Calu3 (cell line): ENCODE measurements around the gene CDAN1. TPM values are rescaled to one million over a fixed set of nuclear protein-coding genes. Genes with fewer than 3 reads are reported as not detected.
A peak's percentile ranks its signal among the peaks of the same experiment; 100 is the strongest.

Experiments used
- BruUV-seq: library from RNA; stranded (reverse); fragments of 400-500 nt; replicated peaks from 2 replicates; lab custom pipeline; 2021; lab: Mats Ljungman, UMichigan
- CTCF ChIA-PET: fragments of 300-600 bp; sonication (Branson Sonifier 250); formaldehyde crosslinking; loops from one replicate; lab custom pipeline; 2022; ENCODE audit warnings: antibody characterized with exemption; lab: Charles Lee
- DNase-seq: peaks from one replicate; pipeline ENCODE4 v3.0.0; 2022
- H3K27ac Mint-ChIP-seq: one replicate; pipeline ENCODE4 v1.8.0; 2022; ENCODE audit warnings: mixed read lengths; ENCODE audit not compliant: unreplicated experiment
- H3K27me3 Mint-ChIP-seq: one replicate; pipeline ENCODE4 v1.8.0; 2022; ENCODE audit warnings: mixed read lengths; ENCODE audit not compliant: unreplicated experiment
- H3K36me3 Mint-ChIP-seq: one replicate; pipeline ENCODE4 v1.8.0; 2022; ENCODE audit warnings: mild to moderate bottlenecking, moderate library complexity, mixed read lengths; ENCODE audit not compliant: insufficient read depth, unreplicated experiment
- H3K4me1 Mint-ChIP-seq: one replicate; pipeline ENCODE4 v1.8.0; 2022; ENCODE audit warnings: mild to moderate bottlenecking, low read depth, mixed read lengths; ENCODE audit not compliant: unreplicated experiment
- H3K4me3 Mint-ChIP-seq: one replicate; pipeline ENCODE4 v1.8.0; 2022; ENCODE audit warnings: mild to moderate bottlenecking, low read depth, moderate library complexity, mixed read lengths; ENCODE audit not compliant: unreplicated experiment
- H3K9me3 Mint-ChIP-seq: one replicate; pipeline ENCODE4 v1.8.0; 2022; ENCODE audit warnings: low read depth, mixed read lengths; ENCODE audit not compliant: unreplicated experiment
- CTCF ChIP-seq: fragments of 200-600 bp; IDR thresholded peaks from one replicate; pipeline ENCODE4 v1.8.0; 2022; ENCODE audit warnings: antibody characterized with exemption; ENCODE audit not compliant: unreplicated experiment
- intact Hi-C: fragments of 100-400 bp; cut with micrococcal nuclease; formaldehyde crosslinking; loops from one replicate; pipeline ENCODE4 v1.10.0; 2022; ENCODE audit not compliant: unreplicated experiment
- total RNA-seq: library from RNA; stranded (reverse); gene quantifications from 2 replicates; pipeline ENCODE4 v1.2.3, GENCODE V29; 2022

CDAN1 gene
- total RNA-seq, 1 experiment from 2014 or later: 11.3 TPM

GRCh38 chr15:42742149-42742548 lies 5.2 kb upstream of the CDAN1 start:
- intact Hi-C loops: no loop called here
- no peak for DNase-seq
- Mint-ChIP-seq H3K4me3 (no peak overlapping the region), H3K27ac (no peak overlapping the region), H3K4me1 (no peaks in the 10 kb centered on the region), H3K9me3 (no peaks in the 10 kb centered on the region), H3K27me3 (no peaks in the 10 kb centered on the region), H3K36me3 (no peaks in the 10 kb centered on the region)
- no peak for TF ChIP-seq CTCF
- CTCF ChIA-PET: no interaction called here
- BruUV-seq: no TSS peak

DNA sequence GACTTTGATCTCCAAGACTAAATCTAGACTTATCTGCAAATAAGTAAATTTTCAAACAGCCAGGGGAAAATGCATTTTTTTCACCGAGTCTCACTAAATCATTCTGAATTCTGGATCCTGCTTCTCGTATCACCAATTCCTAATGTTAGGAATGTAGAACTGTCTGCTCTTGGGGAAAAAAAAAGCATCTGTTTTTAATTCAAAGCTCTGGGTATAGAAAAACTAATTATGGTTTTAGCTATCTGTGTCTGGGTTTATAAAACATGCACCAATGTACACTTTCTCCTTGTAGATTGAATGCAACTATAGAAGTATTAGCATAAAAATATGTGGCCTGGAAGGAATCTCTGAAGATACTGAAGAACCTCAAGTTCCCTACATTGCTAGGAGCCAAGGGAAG lies 4.8 kb upstream of the CDAN1 start:
- TF ChIP-seq CTCF: no peak
- no peaks in the 10 kb centered on the region for H3K27me3 Mint-ChIP-seq
- DNase-seq: no peak
- intact Hi-C loops: no loop called here
- no peak overlapping the region for H3K4me3 Mint-ChIP-seq
- BruUV-seq: no TSS peak
- CTCF ChIA-PET: no interaction called here
- no peaks in the 10 kb centered on the region for H3K9me3 Mint-ChIP-seq
- no peak overlapping the region for H3K27ac Mint-ChIP-seq
- H3K36me3 Mint-ChIP-seq: no peaks in the 10 kb centered on the region
- no peaks in the 10 kb centered on the region for H3K4me1 Mint-ChIP-seq

DNA sequence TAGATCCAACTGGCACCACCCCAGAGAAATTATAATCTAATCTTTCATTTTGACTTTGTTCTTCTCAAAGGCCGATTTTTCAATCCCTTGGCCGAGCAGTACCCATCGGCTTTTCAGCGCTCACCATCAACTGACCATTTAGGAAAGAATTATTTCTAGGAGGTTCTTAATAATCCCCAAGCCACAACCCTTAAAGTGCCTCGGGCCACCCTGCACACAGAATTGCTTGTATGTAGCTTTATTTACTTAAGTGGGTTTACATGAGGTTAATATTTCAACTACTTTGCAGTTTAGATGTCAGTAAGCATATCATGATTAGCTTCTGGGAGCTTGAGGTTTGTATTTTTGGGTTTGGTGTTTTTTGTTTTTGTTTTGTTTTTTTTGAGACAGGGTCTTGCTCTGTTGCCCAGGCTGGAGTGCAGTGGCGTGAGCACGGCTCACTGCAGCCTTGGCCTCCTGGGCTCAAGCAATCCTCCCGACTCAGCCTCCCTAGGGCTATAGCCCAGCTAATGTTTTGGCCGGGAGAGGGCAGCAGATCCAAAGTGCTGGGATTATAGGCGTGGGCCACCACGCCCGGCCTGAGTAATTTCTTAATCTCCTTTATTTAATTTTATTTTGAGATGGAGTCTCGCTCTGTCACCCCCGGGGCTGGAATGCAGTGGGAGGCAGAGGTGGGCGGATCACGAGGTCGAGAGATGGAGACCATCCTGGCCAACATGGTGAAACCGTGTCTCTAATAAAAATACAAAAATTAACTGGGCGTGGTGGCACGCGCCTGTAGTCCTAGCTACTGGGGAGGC lies 801 bp upstream of the CDAN1 start:
- Mint-ChIP-seq H3K4me3 (peak overlapping the region; percentile 62), H3K36me3 (peaks cover 4% of the 10 kb centered on the region), H3K27me3 (no peaks in the 10 kb centered on the region), H3K9me3 (no peaks in the 10 kb centered on the region), H3K27ac (no peak overlapping the region), H3K4me1 (no peaks in the 10 kb centered on the region)
- DNase-seq: peak; percentile 61
- no TSS peak for BruUV-seq
- TF ChIP-seq CTCF: peak; percentile 41
- intact Hi-C loops: loop anchor here (2.0 kb wide), 1 partner anchor 189 kb away; no protein-coding TSS in a partner anchor
- CTCF ChIA-PET: interaction anchor here (0.6 to 2.3 kb wide), 4 partner anchors 188 to 465 kb away, joined by 3 to 12 read pairs (median 3); no protein-coding TSS in a partner anchor

DNA sequence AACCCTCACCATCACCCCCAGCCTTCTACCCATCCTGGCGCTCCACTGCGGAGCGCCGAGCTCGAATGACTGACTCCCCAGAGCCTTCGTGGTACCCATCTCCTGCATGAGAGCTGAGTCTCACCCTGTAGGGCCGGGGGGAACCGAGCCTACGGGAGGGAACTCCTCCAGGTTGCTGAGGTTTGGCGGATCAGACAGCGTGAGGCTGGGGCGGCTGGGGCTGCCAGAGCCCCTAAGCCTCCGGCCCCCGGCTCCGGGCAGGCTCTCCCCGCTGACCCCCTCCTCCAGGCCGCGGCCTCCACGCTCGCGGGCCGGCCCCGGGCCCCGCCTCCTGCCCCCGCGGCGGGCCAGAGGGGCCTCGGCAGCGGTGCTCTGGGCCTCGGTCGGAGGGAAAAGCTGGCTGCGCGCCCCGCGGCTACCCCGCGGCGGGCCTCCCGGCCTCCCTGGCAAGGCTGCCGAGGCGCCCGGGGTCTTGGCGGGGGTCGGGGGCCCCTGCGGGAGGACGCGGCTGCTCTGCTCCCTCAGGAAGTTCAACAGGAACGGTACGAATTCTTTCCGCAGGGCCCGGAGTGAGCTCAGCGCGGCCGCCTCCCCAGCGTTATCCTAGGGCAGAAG lies 643 bp downstream of the CDAN1 start:
- BruUV-seq: no TSS peak
- intact Hi-C loops: loop anchor here (2.0 kb wide), 1 partner anchor 191 kb away; no protein-coding TSS in a partner anchor
- peaks cover 11% of the 10 kb centered on the region for H3K36me3 Mint-ChIP-seq
- no peak for TF ChIP-seq CTCF
- H3K4me3 Mint-ChIP-seq: peak overlapping the region; percentile 62
- H3K27me3 Mint-ChIP-seq: no peaks in the 10 kb centered on the region
- CTCF ChIA-PET: no interaction called here
- DNase-seq: no peak
- H3K27ac Mint-ChIP-seq: no peak overlapping the region
- H3K9me3 Mint-ChIP-seq: no peaks in the 10 kb centered on the region
- no peaks in the 10 kb centered on the region for H3K4me1 Mint-ChIP-seq
